Erythroblast (primary cell): ENCODE results near the gene FBXL7.

Experiments used
- GATA1 ChIP-seq: IDR thresholded peaks from 2 replicates; pipeline ENCODE4 v1.6.1; 2011; ENCODE audit warnings: low read depth, mild to moderate bottlenecking, control low read depth, low read length, moderate library complexity
- POLR2A ChIP-seq: IDR thresholded peaks from 2 replicates; pipeline ENCODE4 v1.6.1; 2011; ENCODE audit warnings: mild to moderate bottlenecking, low read length

GRCh38 chr5:15495026-15495425 is 5.0 kb upstream of the FBXL7 start:
- TF ChIP-seq POLR2A (no peak), GATA1 (no peak)
